Iris pigment epithelial cell (primary cell): ENCODE measurements around the gene KCNIP4.

Experiments
- DNase-seq: peaks from one replicate; pipeline ENCODE4 v3.0.0-alpha.2; 2011; ENCODE audit warnings: low read depth

The KCNIP4 gene

GRCh38 chr4:21901281-21901680 is 47.3 kb downstream of the KCNIP4 start:
- no peak for DNase-seq

- DNase-seq, result peak; percentile 15
Measured at GRCh38 chr4:21900211-21900610, 48.4 kb downstream of the KCNIP4 start.

GRCh38 chr4:21898101-21898500 is 50.5 kb downstream of the KCNIP4 start:
- DNase-seq, result no peak

- DNase-seq, result no peak
Measured at GRCh38 chr4:21896767-21897166, 51.8 kb downstream of the KCNIP4 start.

GRCh38 chr4:21893136-21893535 is 55.4 kb downstream of the KCNIP4 start:
- peak; percentile 26 for DNase-seq

GRCh38 chr4:21890231-21890630 is 58.3 kb downstream of the KCNIP4 start:
- no peak for DNase-seq

- peak; percentile 96 for DNase-seq
Measured at GRCh38 chr4:21888195-21888976, 60.2 kb downstream of the KCNIP4 start.

GRCh38 chr4:21887481-21887880 is 61.1 kb downstream of the KCNIP4 start:
- DNase-seq, result no peak

GRCh38 chr4:21885770-21886169 is 62.8 kb downstream of the KCNIP4 start:
- DNase-seq, result peak; percentile 74

GRCh38 chr4:21885241-21885640 is 63.3 kb downstream of the KCNIP4 start:
- DNase-seq, result peak; percentile 84

- DNase-seq, result no peak
Measured at GRCh38 chr4:21884615-21885014, 64.0 kb downstream of the KCNIP4 start.

- DNase-seq, result peak; percentile 58
Measured at GRCh38 chr4:21882051-21882839, 66.3 kb downstream of the KCNIP4 start.

- peak; percentile 62 for DNase-seq
Measured at GRCh38 chr4:21879187-21879586, 69.4 kb downstream of the KCNIP4 start.

- no peak for DNase-seq
Measured at GRCh38 chr4:21876711-21877110, 71.9 kb downstream of the KCNIP4 start.

- DNase-seq, result no peak
Measured at GRCh38 chr4:21873145-21873544, 75.4 kb downstream of the KCNIP4 start.

- no peak for DNase-seq
Measured at GRCh38 chr4:21872101-21872500, 76.5 kb downstream of the KCNIP4 start.

- no peak for DNase-seq
Measured at GRCh38 chr4:21869978-21870745, 78.4 kb downstream of the KCNIP4 start.

GRCh38 chr4:21864686-21865085 is 83.9 kb downstream of the KCNIP4 start:
- no peak for DNase-seq

- DNase-seq, result no peak
Measured at GRCh38 chr4:21862917-21863316, 85.7 kb downstream of the KCNIP4 start.

- peak; percentile 36 for DNase-seq
Measured at GRCh38 chr4:21858971-21859370, 89.6 kb downstream of the KCNIP4 start.

GRCh38 chr4:21856754-21857153 is 91.8 kb downstream of the KCNIP4 start:
- no peak for DNase-seq

- DNase-seq, result no peak
Measured at GRCh38 chr4:21856301-21856700, 92.3 kb downstream of the KCNIP4 start.

- no peak for DNase-seq
Measured at GRCh38 chr4:21849077-21849476, 99.5 kb downstream of the KCNIP4 start.
